GM12875 (cell line): Measurements from ENCODE around the gene RHBDD3.

Experiments
- H3K4me3 ChIP-seq: one replicate; pipeline ENCODE4 v1.5.1; 2011; ENCODE audit warnings: low read depth, low read length, control low read depth
- TF ChIP-seq, protein P1 (sequence below): IDR thresholded peaks from 2 replicates; pipeline ENCODE4 v1.5.1; 2011; ENCODE audit warnings: low read depth, mild to moderate bottlenecking, control low read depth, inconsistent platforms, low read length, moderate library complexity, borderline replicate concordance; ENCODE audit not compliant: insufficient read depth

Gene RHBDD3

GRCh38 chr22:29260601-29261315 lies 7.0 kb downstream of the RHBDD3 start:
- TF ChIP-seq, protein P1, sequence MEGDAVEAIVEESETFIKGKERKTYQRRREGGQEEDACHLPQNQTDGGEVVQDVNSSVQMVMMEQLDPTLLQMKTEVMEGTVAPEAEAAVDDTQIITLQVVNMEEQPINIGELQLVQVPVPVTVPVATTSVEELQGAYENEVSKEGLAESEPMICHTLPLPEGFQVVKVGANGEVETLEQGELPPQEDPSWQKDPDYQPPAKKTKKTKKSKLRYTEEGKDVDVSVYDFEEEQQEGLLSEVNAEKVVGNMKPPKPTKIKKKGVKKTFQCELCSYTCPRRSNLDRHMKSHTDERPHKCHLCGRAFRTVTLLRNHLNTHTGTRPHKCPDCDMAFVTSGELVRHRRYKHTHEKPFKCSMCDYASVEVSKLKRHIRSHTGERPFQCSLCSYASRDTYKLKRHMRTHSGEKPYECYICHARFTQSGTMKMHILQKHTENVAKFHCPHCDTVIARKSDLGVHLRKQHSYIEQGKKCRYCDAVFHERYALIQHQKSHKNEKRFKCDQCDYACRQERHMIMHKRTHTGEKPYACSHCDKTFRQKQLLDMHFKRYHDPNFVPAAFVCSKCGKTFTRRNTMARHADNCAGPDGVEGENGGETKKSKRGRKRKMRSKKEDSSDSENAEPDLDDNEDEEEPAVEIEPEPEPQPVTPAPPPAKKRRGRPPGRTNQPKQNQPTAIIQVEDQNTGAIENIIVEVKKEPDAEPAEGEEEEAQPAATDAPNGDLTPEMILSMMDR = no peak

GRCh38 chr22:29260031-29260560 lies 7.7 kb downstream of the RHBDD3 start:
- TF ChIP-seq, protein P1 = no peak
- H3K4me3 ChIP-seq = no peak overlapping the region

More at GRCh38 chr22:29260601-29261315, 7.0 kb downstream of the RHBDD3 start:
- no peak overlapping the region for H3K4me3 ChIP-seq

DNA sequence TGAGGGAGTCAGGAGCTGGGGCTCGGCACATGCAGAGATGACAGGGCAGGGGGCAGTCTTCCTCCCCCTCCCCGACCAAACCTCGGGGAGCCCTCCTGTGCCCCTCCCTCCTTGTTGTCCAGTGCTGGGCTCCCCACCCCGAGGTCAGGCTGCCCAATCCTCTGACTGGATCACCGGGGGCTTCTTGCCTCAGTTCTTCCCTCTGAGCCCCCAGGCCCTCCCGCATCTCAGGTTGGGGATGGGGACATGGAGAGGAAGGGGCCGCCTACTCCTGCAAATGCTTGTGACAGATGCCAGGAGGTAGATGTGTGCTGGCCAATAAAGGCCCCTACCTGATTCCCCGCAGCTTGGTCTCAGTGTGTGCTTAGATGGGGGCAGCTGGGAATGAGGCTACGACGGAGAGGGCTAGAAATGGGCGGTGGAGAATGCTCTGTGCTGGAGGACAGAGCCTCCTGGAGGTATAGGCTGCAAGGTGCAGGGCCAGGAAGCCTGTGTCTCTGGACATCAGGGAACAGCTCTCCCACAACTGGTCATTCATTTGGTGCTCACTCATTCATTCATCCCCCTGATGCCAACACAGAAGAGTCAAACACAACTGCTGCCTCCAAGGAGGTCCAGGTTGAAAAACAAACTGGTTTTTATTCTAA lies 8.4 kb downstream of the RHBDD3 start:
- TF ChIP-seq, protein P1 = no peak
- H3K4me3 ChIP-seq = no peak overlapping the region

- TF ChIP-seq, protein P1 = no peak
- no peak overlapping the region for H3K4me3 ChIP-seq
Measured at GRCh38 chr22:29258407-29259252, 9.2 kb downstream of the RHBDD3 start.

DNA sequence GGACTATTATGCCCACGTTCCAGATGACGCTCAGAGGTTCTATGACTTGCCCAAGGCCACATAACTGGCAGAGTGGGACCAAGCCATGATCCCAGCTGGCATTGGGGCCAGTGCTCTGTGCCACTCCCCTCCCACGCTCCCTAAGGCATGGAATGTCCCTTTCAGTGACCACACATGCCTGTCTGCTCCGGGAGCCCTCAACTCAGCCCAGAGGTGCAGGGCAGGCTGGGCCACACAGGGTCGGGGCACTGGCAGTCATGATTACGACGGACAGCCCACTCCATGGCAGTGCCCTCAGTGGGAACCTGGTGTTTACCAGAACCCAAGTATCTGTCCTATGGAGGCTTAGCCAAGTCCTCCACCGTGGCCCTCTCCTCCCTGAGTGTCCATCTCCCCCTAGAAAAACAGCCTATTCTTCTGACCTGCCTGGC lies 10.0 kb downstream of the RHBDD3 start:
- H3K4me3 ChIP-seq = no peak overlapping the region
- TF ChIP-seq, protein P1 = no peak

DNA sequence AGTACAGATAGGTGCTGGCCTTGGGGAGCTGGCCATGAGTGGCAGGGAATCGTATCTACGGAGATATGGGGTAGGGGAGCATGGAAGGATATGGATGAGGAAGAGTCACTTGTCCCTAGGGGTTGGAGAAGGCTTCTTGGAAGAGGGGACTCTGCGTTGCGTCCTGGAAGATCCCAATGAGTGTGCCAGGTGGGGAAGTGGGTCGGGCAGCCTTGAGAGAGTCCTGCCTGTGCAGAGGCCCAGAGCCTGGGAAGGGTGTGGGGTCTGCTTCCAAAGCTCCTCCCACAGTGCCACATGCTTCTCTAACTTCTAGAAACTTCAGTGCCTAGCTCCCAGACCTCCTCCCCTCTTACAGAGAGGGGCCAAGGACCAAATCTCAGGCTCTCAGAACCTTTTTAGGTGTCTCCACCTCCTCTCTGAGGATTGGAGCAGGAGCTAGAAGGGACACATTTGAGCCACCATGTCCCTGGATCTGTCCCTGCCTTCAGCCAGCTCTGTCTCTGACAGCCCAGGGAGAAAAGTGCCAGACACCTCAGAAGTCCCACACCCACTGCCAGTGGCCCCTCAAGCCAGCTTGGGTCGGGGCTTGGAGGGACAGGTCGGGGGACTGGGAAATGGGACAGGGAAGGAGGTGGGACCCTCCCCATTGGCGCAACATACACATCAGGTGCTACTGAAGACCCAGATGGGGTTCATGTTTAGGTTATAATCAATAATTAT lies 11.0 kb downstream of the RHBDD3 start:
- TF ChIP-seq, protein P1 = no peak
- no peak overlapping the region for H3K4me3 ChIP-seq
